HG03442 (cell line): ENCODE measurements around the gene ZNF837.

ENCODE experiments used
- ATAC-seq: cut with Tn5 transposase; IDR thresholded peaks from one replicate; pipeline ENCODE4 v1.9.1; 2021; ENCODE audit warnings: mild to moderate bottlenecking, moderate library complexity; ENCODE audit not compliant: unreplicated experiment

Gene ZNF837

GRCh38 chr19:58325311-58326022 is 55.4 kb downstream of the ZNF837 start:
- no peak for ATAC-seq

GRCh38 chr19:58319241-58319640 is 61.6 kb downstream of the ZNF837 start:
- no peak for ATAC-seq

GRCh38 chr19:58318297-58318696 is 62.5 kb downstream of the ZNF837 start:
- no peak for ATAC-seq
